ENCODE data around the gene COL24A1.
"Not testable (repeated sequence)": the region's sequence is repeated elsewhere in the genome, so short reads cannot be mapped to it uniquely, and the experiment has no call there.

Gene COL24A1

DNA sequence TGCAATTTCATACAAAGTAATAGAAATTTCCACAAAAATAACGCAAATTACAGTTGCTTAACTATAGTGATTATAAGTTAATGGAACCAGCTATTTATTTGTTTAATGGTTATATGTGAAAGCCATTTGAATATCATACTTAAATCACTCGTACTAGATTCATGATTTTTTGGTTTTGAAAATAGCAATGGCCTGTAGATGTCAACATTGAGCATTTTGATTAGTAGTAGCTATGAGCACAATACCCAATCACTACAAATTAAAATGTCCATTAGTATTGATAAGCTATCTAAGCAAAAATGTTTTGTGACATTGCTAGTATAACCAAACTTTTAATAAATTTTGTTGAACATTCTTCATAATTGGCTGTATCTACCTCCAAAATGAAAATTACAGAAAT is 10.0 kb downstream of the COL24A1 start:
- Mint-ChIP-seq H3K4me1 (ENCODE audit: low read depth in 2 of 2) (no peaks in the 10 kb centered on the region), H3K27me3 (no peaks in the 10 kb centered on the region), H3K27ac (no peak overlapping the region), H3K4me3 (no peak overlapping the region), H3K9me3 (peaks cover 0 to 1% of the 10 kb centered on the region in 2 donors), H3K36me3 (ENCODE audit: insufficient read depth) (no peaks in the 10 kb centered on the region)
- ATAC-seq (replicated peaks) = no peak
- DNase-seq = no peak

DNA sequence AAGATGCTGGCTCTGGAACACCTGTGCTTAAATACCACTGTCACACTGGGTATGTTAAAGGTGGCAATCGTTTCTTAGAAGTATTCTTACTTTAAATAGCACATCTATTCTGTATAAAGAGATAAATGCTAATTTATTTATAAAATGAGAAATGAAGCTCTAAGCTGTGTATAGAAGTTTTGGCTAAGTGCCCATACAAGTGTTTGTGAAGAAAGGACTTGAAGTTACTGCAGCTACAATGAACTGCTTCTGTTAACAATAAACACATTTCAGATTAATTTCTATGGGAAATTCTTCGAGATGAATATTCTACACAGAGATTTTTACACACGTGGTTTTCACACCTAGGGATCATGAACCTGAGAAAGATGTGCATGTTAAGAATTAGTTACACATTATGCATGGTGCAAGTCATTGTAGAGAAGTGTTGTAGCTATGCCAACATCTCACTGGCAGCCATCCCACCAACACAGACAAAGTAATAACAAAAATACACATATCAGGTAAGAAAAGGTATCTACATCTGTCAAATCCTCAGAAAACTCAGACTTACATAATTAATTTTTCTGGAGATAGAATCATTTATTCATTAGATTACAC is 16.2 kb downstream of the COL24A1 start:
- H3K27me3 Mint-ChIP-seq = peaks cover 0 to 7% of the 10 kb centered on the region in 2 donors
- no peak overlapping the region for H3K4me3 Mint-ChIP-seq
- DNase-seq (no peak), ATAC-seq (replicated peaks) (no peak)
- H3K36me3 Mint-ChIP-seq (ENCODE audit: insufficient read depth) = no peaks in the 10 kb centered on the region
- H3K4me1 Mint-ChIP-seq (ENCODE audit: low read depth in 2 of 2) = no peaks in the 10 kb centered on the region
- H3K27ac Mint-ChIP-seq = no peak overlapping the region
- H3K9me3 Mint-ChIP-seq = peaks cover 0 to 13% of the 10 kb centered on the region in 2 donors

DNA sequence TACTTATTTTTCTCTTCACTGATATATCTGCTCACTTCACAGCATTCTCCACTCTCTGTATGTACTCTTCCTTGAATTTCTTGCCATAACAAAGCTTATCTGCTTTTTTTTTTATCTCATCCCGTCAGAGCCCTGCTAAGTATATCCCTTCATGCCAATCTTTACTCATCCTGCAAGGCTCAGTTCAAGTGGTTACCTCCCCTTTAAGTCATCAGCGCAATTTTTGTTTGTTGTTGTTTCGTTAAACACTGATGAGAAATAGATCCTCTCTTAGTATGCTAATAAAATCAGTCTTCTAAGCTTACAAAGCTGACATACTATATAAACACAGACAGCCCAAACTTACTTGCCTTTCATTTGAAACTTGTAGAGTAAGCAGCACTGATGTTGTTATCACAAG is 17.8 kb downstream of the COL24A1 start:
- ATAC-seq (replicated peaks) (no peak), DNase-seq (no peak)
- Mint-ChIP-seq H3K27me3 (peaks cover 0 to 7% of the 10 kb centered on the region in 2 donors), H3K9me3 (peaks cover 0 to 13% of the 10 kb centered on the region in 2 donors), H3K27ac (no peak overlapping the region), H3K4me3 (no peak overlapping the region), H3K36me3 (ENCODE audit: insufficient read depth) (no peaks in the 10 kb centered on the region), H3K4me1 (ENCODE audit: low read depth in 2 of 2) (no peaks in the 10 kb centered on the region)

DNA sequence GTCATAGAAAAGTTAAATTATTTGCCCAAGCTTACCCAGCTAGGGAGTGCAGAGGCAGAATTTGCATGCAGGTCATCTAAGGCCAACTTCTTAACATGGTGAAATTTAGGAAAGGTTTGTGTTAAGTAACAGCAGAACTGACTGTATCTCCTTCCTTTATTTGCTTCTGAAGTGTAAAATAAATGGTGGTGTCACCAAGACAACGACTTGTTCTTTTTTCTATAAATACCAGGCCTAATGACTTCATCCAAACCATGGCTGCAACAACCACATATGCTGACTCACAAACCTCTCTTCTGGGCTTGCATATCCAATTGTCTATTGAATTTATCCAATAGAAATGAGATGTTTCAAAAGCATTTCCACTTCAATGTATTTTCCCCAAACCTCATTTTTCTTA is 19.1 kb downstream of the COL24A1 start:
- Mint-ChIP-seq H3K4me1 (ENCODE audit: low read depth in 2 of 2) (no peaks in the 10 kb centered on the region), H3K27me3 (peaks cover 0 to 7% of the 10 kb centered on the region in 2 donors), H3K9me3 (peaks cover 0 to 13% of the 10 kb centered on the region in 2 donors), H3K27ac (no peak overlapping the region), H3K4me3 (no peak overlapping the region), H3K36me3 (ENCODE audit: insufficient read depth) (no peaks in the 10 kb centered on the region)
- peak; percentile 24 for ATAC-seq (replicated peaks)
- no peak for DNase-seq

DNA sequence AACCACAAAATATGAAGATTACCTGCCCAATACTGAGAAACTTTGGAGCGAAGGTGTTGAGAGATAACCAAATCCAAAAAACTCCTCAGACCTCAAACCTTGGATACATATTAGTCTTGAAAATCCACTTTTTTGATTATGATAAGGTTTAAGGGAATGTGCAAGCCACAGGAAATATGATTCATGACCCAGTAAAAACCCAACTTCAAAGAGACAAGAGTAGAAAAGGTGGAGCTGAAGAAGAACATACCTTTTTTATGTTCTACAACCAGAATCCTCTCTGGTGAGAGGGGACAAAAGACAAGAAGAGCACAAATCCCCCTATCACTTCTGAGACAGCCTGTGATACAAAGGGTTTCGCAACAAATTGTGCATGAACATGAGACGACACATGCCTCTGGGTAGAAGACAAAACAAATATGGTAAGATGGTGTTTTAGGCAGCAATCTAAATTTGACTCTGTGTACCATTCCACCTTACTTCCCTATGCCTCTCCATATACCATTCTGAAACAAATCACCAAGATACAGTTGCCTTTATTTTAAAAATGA is 37.3 kb downstream of the COL24A1 start:
- H3K27me3 Mint-ChIP-seq = no peaks in the 10 kb centered on the region
- H3K4me1 Mint-ChIP-seq (ENCODE audit: low read depth in 2 of 2) = no peaks in the 10 kb centered on the region
- no peak for DNase-seq
- no peak overlapping the region for H3K27ac Mint-ChIP-seq
- no peaks in the 10 kb centered on the region for H3K36me3 Mint-ChIP-seq (ENCODE audit: insufficient read depth)
- H3K4me3 Mint-ChIP-seq = no peak overlapping the region
- no peaks in the 10 kb centered on the region for H3K9me3 Mint-ChIP-seq
- no peak for ATAC-seq (replicated peaks)

DNA sequence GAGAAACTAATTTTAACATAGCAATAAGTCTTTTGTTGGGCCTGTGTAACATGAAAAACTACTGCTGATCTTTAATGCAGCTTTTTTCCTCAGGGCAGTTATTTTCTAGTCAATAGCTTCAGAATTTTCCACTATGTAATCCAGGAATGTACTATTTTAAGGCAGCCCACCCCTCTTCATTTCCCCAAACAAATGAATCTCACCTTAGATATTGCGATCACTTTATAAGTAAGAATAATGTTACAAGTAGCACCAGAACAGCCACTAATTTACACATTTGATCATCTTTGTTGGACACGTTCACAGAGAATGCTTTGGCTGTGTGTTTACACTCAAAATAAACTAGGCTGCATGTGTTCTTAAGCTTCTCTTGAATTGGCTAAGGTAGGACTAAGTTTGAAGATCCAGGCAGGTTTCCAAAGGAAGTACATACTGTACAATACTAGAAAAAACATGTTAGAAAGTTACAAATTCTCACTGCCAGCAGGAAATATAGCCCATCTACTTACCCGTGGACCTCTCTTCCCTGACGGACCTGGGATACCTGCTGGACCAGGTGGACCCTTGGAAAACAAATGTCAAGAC is 41.7 kb downstream of the COL24A1 start:
- no peak for ATAC-seq (replicated peaks)
- no peak for DNase-seq
- H3K4me1 Mint-ChIP-seq (ENCODE audit: low read depth in 2 of 2) = no peaks in the 10 kb centered on the region
- H3K27me3 Mint-ChIP-seq = no peaks in the 10 kb centered on the region
- H3K4me3 Mint-ChIP-seq = no peak overlapping the region
- no peaks in the 10 kb centered on the region for H3K36me3 Mint-ChIP-seq (ENCODE audit: insufficient read depth)
- no peaks in the 10 kb centered on the region for H3K9me3 Mint-ChIP-seq
- H3K27ac Mint-ChIP-seq = no peak overlapping the region

DNA sequence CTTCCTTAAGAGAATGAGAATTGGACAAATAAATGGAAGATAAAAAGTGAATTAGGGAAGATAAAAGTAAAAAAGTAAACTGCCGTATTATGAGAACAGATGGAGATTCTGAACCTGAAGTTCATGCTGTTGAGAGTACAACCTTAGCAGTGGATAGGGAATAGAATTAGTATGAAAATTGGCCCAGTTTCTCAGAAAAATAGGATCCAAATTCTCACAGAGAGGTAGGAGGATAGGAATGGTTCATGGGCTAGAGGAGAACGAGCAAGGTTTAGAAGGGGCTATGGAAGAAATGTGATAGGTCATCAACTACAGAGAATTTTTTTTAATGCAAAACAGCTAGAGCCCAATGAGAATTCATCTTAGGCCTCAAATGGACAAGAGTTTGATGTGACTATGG is 42.3 kb downstream of the COL24A1 start:
- Mint-ChIP-seq H3K27me3 (no peaks in the 10 kb centered on the region), H3K36me3 (ENCODE audit: insufficient read depth) (no peaks in the 10 kb centered on the region), H3K27ac (no peak overlapping the region), H3K4me1 (ENCODE audit: low read depth in 2 of 2) (no peaks in the 10 kb centered on the region), H3K9me3 (no peaks in the 10 kb centered on the region), H3K4me3 (no peak overlapping the region)
- ATAC-seq (replicated peaks) = no peak
- DNase-seq = no peak

DNA sequence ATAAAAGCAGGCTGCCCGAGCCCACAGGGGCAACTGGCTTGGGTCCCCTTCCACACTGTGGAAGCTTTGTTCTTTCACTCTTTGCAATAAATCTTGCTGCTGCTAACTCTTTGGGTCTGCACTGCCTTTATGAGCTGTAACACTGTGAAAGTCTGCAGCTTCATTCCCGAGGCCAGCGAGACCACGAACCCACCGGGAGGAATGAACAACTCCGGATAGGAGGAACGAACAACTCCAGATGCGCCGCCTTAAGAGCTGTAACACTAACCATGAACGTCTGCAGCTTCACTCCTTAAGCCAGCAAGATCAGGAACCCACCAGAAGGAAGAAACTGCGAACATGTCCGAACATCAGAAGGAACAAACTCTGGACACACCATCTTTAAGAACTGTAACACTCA is 45.0 kb downstream of the COL24A1 start:
- not testable (repeated sequence) for H3K9me3 Mint-ChIP-seq; H3K27ac Mint-ChIP-seq; H3K36me3 Mint-ChIP-seq (ENCODE audit: insufficient read depth); H3K27me3 Mint-ChIP-seq; ATAC-seq (replicated peaks); H3K4me3 Mint-ChIP-seq; H3K4me1 Mint-ChIP-seq (ENCODE audit: low read depth in 2 of 2); DNase-seq

DNA sequence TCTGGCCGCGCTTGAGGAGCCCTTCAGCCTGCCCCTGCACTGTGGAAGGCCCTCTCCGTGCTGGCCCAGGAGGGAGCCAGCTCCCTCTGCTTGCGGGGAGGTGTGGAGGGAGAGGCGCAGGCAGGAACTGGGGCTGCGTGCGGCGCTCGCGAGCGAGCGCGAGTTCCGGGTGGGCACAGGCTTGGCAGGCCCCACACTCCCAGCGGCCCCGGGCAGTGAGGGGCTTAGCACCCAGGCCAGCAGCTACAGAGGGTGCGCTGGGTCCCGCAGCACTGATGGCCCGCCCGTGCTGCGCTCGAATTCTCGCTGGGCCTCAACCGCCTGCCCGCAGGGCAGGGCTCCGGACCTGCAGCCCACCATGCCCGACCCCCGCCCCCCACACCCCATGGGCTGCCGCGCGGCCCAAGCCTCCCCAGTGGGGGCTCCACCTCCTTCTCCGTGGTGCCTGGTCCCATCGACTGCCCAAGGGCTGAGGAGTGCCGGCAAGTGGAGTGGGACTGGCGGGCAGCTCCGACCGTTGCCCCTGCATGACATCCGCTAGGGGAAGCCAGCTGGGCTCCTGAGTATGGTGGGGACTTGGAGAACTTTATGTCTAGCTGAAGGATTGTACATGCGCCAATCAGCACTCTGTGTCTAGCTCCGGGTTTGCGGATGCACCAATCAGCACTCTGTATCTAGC is 46.0 kb downstream of the COL24A1 start:
- no peak overlapping the region for H3K27ac Mint-ChIP-seq
- H3K27me3 Mint-ChIP-seq = no peaks in the 10 kb centered on the region
- DNase-seq = no peak
- H3K4me3 Mint-ChIP-seq = no peak overlapping the region
- no peaks in the 10 kb centered on the region for H3K9me3 Mint-ChIP-seq
- no peaks in the 10 kb centered on the region for H3K4me1 Mint-ChIP-seq (ENCODE audit: low read depth in 2 of 2)
- no peak for ATAC-seq (replicated peaks)
- no peaks in the 10 kb centered on the region for H3K36me3 Mint-ChIP-seq (ENCODE audit: insufficient read depth)

DNA sequence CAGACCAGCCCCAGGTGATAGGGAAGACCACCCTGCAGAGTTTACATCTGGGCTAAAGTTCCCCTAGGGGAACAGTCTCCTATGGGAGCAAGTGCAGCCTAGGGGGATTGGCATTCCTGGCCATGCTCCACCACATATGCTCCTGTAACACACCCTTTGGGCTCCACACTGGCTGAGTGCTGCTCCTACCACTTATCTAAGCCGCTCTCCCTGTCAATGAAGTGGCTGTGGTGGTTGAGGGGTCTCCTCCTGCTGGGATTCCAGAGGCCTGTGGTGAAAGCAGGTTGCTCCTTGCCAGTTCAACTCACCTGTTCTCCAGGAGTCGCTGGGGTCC is 51.1 kb downstream of the COL24A1 start:
- Mint-ChIP-seq H3K4me1 (ENCODE audit: low read depth in 2 of 2) (no peaks in the 10 kb centered on the region), H3K27me3 (no peaks in the 10 kb centered on the region), H3K9me3 (peaks cover 0 to 12% of the 10 kb centered on the region in 2 donors), H3K4me3 (no peak overlapping the region), H3K27ac (no peak overlapping the region), H3K36me3 (ENCODE audit: insufficient read depth) (no peaks in the 10 kb centered on the region)
- no peak for ATAC-seq (replicated peaks)
- DNase-seq = no peak

DNA sequence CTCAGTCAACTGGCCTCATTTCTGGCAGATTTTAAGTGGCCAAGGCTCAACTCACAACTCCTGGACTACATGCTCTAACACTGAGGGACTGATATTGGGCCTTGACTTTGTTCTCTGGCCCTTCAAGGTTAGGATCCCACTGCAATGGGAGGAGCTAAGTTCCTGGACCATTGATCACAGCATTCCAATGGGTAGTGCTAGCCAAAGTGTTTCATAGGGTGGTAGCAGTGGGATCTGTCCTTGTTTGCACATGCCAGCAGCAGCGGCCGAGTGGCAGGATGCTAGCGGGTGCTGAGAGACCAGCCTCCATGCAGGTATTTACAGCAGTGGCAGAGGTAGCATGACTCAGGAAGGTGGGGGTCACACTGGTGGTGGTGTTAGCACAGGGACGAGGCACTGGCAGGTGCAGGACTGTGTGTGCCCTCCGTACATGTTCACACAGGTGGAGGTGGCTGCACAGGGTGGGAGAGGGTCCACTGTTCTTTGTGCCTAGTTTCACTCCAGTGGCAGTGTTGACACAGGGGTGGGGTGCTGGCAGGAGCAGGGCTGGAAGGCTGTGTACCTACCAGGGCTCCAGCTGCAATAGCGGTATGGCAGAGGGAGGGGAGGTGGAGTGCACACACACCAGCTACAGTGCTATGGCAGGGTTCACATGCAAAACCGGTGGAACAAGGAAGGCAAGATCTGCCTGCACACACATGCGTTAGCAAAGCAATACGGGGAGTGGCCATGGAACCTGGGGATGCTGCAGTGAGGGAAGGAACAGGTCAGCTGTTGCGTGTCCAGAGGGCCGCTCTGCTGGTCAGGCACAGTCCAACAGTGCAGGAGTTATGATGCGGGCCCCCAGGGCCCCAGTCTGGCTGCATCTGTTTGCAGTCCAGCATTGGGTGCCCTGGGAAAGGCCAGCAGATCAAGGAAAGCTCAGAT is 51.7 kb downstream of the COL24A1 start:
- Mint-ChIP-seq H3K9me3 (peaks cover 0 to 12% of the 10 kb centered on the region in 2 donors), H3K27ac (no peak overlapping the region), H3K27me3 (no peaks in the 10 kb centered on the region), H3K4me3 (no peak overlapping the region), H3K36me3 (ENCODE audit: insufficient read depth) (no peaks in the 10 kb centered on the region), H3K4me1 (ENCODE audit: low read depth in 2 of 2) (no peaks in the 10 kb centered on the region)
- DNase-seq (no peak), ATAC-seq (replicated peaks) (no peak)

DNA sequence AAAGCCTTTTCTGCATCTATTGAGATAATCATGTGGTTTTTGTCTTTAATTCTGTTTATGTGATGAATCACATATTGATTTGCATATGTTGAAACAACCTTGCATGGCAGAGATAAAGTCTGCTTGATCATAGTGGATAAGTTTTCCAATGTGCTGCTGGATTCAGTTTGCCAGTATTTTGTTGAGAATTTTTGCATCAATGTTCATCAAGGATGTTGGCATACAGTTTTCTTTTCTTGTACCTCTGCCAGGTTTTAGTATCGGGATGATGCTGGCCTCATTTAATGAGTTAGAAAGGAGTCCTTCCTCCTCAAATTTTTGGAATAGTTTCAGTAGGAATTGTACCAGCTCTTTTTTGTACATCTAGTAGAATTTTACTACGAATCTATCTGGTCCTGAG is 55.0 kb downstream of the COL24A1 start:
- Mint-ChIP-seq H3K9me3 (peaks cover 7 to 12% of the 10 kb centered on the region in 2 donors), H3K27me3 (no peaks in the 10 kb centered on the region), H3K27ac (no peak overlapping the region), H3K36me3 (ENCODE audit: insufficient read depth) (no peaks in the 10 kb centered on the region), H3K4me3 (no peak overlapping the region), H3K4me1 (ENCODE audit: low read depth in 2 of 2) (no peaks in the 10 kb centered on the region)
- ATAC-seq (replicated peaks) (no peak), DNase-seq (no peak)

DNA sequence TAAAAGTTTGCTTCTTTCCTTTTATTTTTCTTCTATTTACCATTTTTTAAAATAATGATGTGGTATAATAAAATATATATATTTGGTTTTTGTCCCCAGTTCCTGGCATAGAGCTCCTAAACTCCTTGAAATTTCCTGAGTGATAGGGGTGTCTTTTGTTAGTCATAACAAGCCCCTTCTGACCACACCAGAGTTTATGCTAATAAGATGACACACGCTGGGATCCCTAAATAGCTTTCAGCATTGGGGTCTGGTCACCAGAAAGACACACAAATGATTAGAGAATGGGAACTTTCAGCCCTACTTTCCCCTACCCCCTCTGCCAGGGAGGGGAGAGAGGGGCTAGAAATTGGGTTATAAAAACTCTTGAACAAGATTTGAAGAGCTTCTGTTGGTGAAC is 56.2 kb downstream of the COL24A1 start:
- Mint-ChIP-seq H3K27ac (no peak overlapping the region), H3K9me3 (peaks cover 7 to 12% of the 10 kb centered on the region in 2 donors), H3K4me1 (ENCODE audit: low read depth in 2 of 2) (no peaks in the 10 kb centered on the region), H3K36me3 (ENCODE audit: insufficient read depth) (no peaks in the 10 kb centered on the region), H3K27me3 (no peaks in the 10 kb centered on the region), H3K4me3 (no peak overlapping the region)
- ATAC-seq (replicated peaks) = no peak
- no peak for DNase-seq
